ENCODE results near the gene PLIN1.

Gene PLIN1

GRCh38 chr15:89630260-89630659 lies 48.9 kb downstream of the PLIN1 start:
- no peak for DNase-seq

- no peak for DNase-seq
These were observed 49.3 kb downstream of the PLIN1 start for GRCh38 chr15:89629829-89630228.

GRCh38 chr15:89628806-89629715 lies 50.1 kb downstream of the PLIN1 start:
- no peak for DNase-seq

- DNase-seq, result no peak
These were observed 50.9 kb downstream of the PLIN1 start for GRCh38 chr15:89628301-89628700.

GRCh38 chr15:89627256-89627970 lies 51.8 kb downstream of the PLIN1 start:
- no peak for DNase-seq

GRCh38 chr15:89625716-89626115 lies 53.5 kb downstream of the PLIN1 start:
- DNase-seq, result no peak

GRCh38 chr15:89623165-89623564 lies 56.0 kb downstream of the PLIN1 start:
- no peak for DNase-seq

GRCh38 chr15:89621547-89621946 lies 57.6 kb downstream of the PLIN1 start:
- DNase-seq, result no peak

- DNase-seq, result no peak
These were observed 62.9 kb downstream of the PLIN1 start for GRCh38 chr15:89616228-89616627.

- DNase-seq, result no peak
These were observed 64.0 kb downstream of the PLIN1 start for GRCh38 chr15:89615135-89615534.
